Common myeloid progenitor, CD34-positive (primary cell): ENCODE measurements around the gene PLIN4.

ENCODE experiments used
- CTCF ChIA-PET: fragments of 350-600 bp; sonication (Branson Sonifier 250); formaldehyde crosslinking; loops from one replicate; lab custom pipeline; 2021; ENCODE audit warnings: antibody characterized with exemption; lab: Charles Lee
- POLR2A ChIA-PET: fragments of 350-600 bp; sonication (Branson Sonifier 250); formaldehyde crosslinking; loops from one replicate; lab custom pipeline; 2021; ENCODE audit warnings: antibody characterized with exemption; lab: Charles Lee
- DNase-seq, 3 donors: peaks; one replicate each; pipeline versions ENCODE4 v3.0.0 to v3.0.0-alpha.2; 2013
- H3K27ac ChIP-seq, 2 experiments: 1 replicate in 1 of 2; 2 replicates in 1 of 2; pipeline ENCODE4 v1.7.0; 2013; ENCODE audit warnings: inconsistent platforms in 2 of 2, low read length in 2 of 2, mild to moderate bottlenecking in 2 of 2, low read depth in 1 of 2, moderate library complexity in 1 of 2; ENCODE audit not compliant: severe bottlenecking in 2 of 2, insufficient read depth in 1 of 2, poor library complexity in 1 of 2
- H3K27me3 ChIP-seq, 5 experiments: replicated peaks in 2 of 5; 1 replicate in 3 of 5; 2 replicates in 2 of 5; pipeline versions ENCODE4 v1.6.1 to v1.7.0; 2013; ENCODE audit warnings: low read length in 4 of 5, mild to moderate bottlenecking in 2 of 5, moderate library complexity in 2 of 5, inconsistent platforms in 1 of 5; ENCODE audit not compliant: insufficient read depth in 5 of 5, control insufficient read depth in 4 of 5
- H3K36me3 ChIP-seq, 4 experiments: 1 replicate in 2 of 4; 2 replicates in 2 of 4; pipeline versions ENCODE4 v1.6.1 to v1.7.0; 2013; ENCODE audit warnings: low read length in 3 of 4, control low read depth in 1 of 4, mild to moderate bottlenecking in 1 of 4; ENCODE audit not compliant: control insufficient read depth in 4 of 4, insufficient read depth in 4 of 4
- H3K4me1 ChIP-seq, 4 experiments: 1 replicate in 3 of 4; 2 replicates in 1 of 4; pipeline versions ENCODE4 v1.6.1 to v1.7.1; 2013; ENCODE audit warnings: low read length in 3 of 4, mild to moderate bottlenecking in 3 of 4, control low read depth in 1 of 4, inconsistent platforms in 1 of 4, moderate library complexity in 1 of 4; ENCODE audit not compliant: control insufficient read depth in 4 of 4, insufficient read depth in 4 of 4; ENCODE audit errors: control extremely low read depth in 1 of 4
- H3K4me3 ChIP-seq, 7 experiments: 1 replicate in 4 of 7; 2 replicates in 3 of 7; pipeline versions ENCODE4 v1.5.1 to v1.7.0; 2013; ENCODE audit warnings: mild to moderate bottlenecking in 7 of 7, low read length in 6 of 7, moderate library complexity in 6 of 7, inconsistent platforms in 2 of 7, low read depth in 2 of 7, control low read depth in 1 of 7; ENCODE audit not compliant: insufficient read depth in 4 of 7, control insufficient read depth in 1 of 7; ENCODE audit errors: extremely low read depth in 1 of 7
- H3K9me3 ChIP-seq, 5 experiments: 1 replicate in 4 of 5; 2 replicates in 1 of 5; pipeline versions ENCODE4 v1.6.1 to v1.7.1; 2013; ENCODE audit warnings: low read length in 4 of 5, mild to moderate bottlenecking in 2 of 5, inconsistent platforms in 1 of 5, low read depth in 1 of 5, moderate library complexity in 1 of 5; ENCODE audit not compliant: control insufficient read depth in 4 of 5, insufficient read depth in 2 of 5; ENCODE audit errors: control extremely low read depth in 1 of 5
- WGBS: methylation state at CpG from one replicate; pipeline ENCODE4 v1.1.5; 2013; ENCODE audit not compliant: insufficient coverage; 5-methylcytosine and 5-hydroxymethylcytosine counted together

PLIN4 gene

DNA sequence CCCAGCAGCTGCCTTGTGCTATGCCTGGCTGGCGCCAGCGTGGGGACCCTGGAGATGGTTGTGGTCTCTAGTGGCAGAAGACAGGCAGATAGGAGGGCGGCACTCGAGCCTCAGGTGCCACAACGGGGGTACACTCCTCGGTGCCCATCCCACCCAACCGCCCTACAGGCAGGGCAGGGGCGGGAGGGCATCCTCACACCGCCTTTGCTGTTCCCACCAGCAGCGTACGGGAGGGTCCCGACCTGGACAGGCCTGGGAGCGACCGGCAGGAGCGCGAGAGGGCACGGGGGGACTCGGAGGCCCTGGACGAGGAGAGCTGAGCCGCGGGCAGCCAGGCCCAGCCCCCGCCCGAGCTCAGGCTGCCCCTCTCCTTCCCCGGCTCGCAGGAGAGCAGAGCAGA, 16.6 kb downstream of the PLIN4 start:
- Histone ChIP-seq H3K4me3 (no peak overlapping the region), H3K4me1 (peaks cover 0 to 7% (median 4%) of the 10 kb centered on the region in 4 experiments), H3K36me3 (peaks cover 0 to 70% (median 46%) of the 10 kb centered on the region in 4 experiments), H3K27me3 (no peaks in the 10 kb centered on the region), H3K27ac (no peak overlapping the region), H3K9me3 (no peaks in the 10 kb centered on the region)
- ChIA-PET CTCF (interaction anchor here (1.3 kb wide), 1 partner anchor 24 kb away, joined by 3 read pairs; no protein-coding TSS in a partner anchor), POLR2A (no interaction called here)
- WGBS, result 97% methylated on average over 18 of the region's 25 CpGs
- DNase-seq, result no peak

DNA sequence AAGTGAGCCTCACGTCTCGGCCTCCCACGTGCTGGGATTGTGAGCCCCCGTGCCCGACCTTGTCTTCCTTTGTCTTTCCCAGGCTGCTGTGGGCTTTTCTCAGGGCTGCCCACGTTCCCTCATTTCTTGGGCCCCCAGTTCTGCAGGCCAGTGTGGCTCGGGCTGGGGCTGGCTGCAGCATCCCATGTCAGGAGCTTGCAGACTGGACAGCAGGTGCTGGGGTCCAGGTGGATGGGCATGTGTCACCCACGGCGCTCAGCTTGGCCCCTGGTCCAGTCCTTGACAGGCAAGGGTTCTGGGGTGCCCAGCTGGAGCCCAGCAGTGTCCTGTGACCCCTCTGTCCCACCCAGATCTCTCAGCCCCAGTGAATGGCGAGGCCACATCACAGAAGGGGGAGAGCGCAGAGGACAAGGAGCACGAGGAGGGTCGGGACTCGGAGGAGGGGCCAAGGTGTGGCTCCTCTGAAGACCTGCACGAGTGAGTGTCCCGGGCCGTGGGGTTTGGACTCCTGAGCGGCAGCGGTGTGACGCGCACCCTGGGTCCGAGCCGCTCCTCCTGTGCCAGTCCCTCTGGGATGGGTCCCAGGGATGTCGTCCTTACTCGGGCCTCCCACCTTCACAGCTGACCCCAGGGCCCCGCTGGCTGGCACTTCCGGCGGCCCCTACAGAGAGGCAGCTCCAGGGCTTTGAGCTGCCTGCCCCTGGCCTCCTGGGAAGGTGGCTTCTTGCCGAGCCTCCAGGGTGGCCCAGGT, 17.3 kb downstream of the PLIN4 start:
- no peak for DNase-seq
- Histone ChIP-seq H3K9me3 (no peaks in the 10 kb centered on the region), H3K4me1 (peaks cover 0 to under 1% (median 0%) of the 10 kb centered on the region in 4 experiments), H3K27ac (no peak overlapping the region), H3K27me3 (no peaks in the 10 kb centered on the region), H3K4me3 (no peak overlapping the region), H3K36me3 (peaks cover 0 to 77% (median 50%) of the 10 kb centered on the region in 4 experiments)
- POLR2A ChIA-PET, result no interaction called here
- CTCF ChIA-PET, result no interaction called here
- WGBS, result 94% methylated on average over 29 of the region's 29 CpGs

DNA sequence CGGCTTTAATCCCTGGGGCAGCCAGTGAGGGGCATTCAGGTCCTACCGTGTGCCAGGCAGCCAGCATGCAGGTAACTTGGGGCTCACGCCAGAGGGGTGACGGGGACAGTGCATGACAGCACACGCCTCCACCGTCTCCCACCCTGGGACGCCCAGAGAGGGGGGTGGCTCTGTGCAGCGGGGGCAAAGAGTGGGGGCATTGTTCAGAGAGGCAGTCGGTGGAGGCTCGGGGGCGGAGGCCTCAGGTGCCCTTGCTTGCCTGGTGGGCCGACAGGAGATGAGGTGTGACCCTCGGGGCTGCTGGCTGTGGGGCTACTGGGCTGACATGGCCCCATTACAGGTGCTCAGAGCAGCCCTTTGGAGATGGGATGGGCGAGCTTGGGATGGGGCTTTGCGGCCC, 18.4 kb downstream of the PLIN4 start:
- DNase-seq, result no peak
- H3K9me3 ChIP-seq, result no peaks in the 10 kb centered on the region
- no peaks in the 10 kb centered on the region for H3K27me3 ChIP-seq
- no peak overlapping the region for H3K4me3 ChIP-seq
- H3K27ac ChIP-seq, result no peak overlapping the region
- ChIA-PET POLR2A (no interaction called here), CTCF (interaction anchor here (1.1 kb wide), 1 partner anchor 25 kb away, joined by 4 read pairs; no protein-coding TSS in a partner anchor)
- H3K36me3 ChIP-seq, result peaks cover 0 to 76% (median 51%) of the 10 kb centered on the region in 4 experiments
- H3K4me1 ChIP-seq, result no peaks in the 10 kb centered on the region
- 98% methylated on average over 12 of the region's 15 CpGs for WGBS

DNA sequence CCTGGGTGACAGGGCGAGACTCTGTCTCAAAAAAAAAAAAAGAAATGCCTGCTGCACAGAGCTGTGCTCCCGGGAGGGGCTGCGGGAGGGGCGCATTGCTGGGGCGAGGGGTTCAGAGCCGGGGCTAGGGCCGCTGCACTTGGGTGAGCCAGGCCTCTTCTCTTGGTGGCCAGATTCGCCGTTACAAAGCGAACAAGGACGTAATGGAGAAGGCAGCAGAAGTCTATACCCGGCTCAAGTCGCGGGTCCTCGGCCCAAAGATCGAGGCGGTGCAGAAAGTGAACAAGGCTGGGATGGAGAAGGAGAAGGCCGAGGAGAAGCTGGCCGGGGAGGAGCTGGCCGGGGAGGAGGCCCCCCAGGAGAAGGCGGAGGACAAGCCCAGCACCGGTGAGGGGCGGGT, 19.0 kb downstream of the PLIN4 start:
- 93% methylated on average over 19 of the region's 23 CpGs for WGBS
- no peaks in the 10 kb centered on the region for H3K4me1 ChIP-seq
- POLR2A ChIA-PET, result no interaction called here
- H3K27ac ChIP-seq, result no peak overlapping the region
- no peak for DNase-seq
- peaks cover 0 to 76% (median 52%) of the 10 kb centered on the region in 4 experiments for H3K36me3 ChIP-seq
- CTCF ChIA-PET, result interaction anchor here (1.1 kb wide), 1 partner anchor 26 kb away, joined by 4 read pairs; no protein-coding TSS in a partner anchor
- no peaks in the 10 kb centered on the region for H3K27me3 ChIP-seq
- H3K9me3 ChIP-seq, result no peaks in the 10 kb centered on the region
- H3K4me3 ChIP-seq, result no peak overlapping the region

DNA sequence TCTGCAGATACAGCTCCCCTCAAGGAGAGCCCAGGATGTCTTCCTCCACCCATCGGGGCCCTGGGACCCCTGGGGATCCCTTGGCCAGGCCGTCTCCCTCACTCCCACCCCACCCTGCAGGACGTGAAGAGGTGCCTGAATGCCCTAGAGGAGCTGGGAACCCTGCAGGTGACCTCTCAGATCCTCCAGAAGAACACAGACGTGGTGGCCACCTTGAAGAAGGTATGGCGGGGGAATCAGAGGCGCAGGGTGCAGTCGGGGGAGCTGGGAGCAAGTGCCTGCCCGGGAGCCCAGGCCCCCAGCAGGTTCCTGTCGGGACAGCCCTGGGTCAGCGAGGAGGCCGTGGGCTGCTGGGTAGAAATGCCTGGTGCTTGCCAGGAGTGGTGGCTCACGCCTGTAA, 19.6 kb downstream of the PLIN4 start:
- 91% methylated on average over 11 of the region's 12 CpGs for WGBS
- CTCF ChIA-PET, result no interaction called here
- peaks cover 0 to 81% (median 54%) of the 10 kb centered on the region in 4 experiments for H3K36me3 ChIP-seq

DNA sequence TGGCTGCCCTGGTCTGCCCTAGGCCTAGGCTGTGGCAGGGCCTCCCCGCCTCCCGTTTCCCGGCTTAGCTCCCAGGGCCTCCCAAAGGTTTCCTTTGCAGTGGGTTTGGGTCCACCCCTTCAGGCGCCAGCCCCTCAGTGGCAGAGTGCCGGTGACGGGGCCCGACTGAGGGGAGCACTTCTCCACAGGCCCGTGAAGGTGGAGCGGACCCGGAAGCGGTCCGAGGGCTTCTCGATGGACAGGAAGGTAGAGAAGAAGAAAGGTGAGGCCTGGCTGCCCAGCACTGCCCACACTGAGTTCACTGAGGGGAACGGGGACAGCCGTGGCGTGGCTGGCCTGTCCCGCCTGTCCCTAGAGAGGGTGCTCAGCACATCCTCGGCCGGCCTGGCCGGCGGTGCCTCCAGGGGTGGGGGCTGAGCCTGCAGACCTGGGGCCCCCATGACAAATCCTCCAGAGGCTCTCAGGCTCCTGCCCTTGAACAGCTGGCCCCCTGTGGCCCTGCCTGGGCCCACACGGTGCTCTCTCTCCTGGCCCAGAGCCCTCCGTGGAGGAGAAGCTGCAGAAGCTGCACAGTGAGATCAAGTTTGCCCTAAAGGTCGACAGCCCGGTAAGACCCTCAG, 20.4 kb downstream of the PLIN4 start:
- H3K4me3 ChIP-seq, result no peak overlapping the region
- 98% methylated on average over 18 of the region's 25 CpGs for WGBS

More for the DNA sequence above, 19.6 kb downstream of the PLIN4 start:
- Histone ChIP-seq H3K4me1 (no peaks in the 10 kb centered on the region), H3K27ac (no peak overlapping the region), H3K4me3 (no peak overlapping the region), H3K27me3 (no peaks in the 10 kb centered on the region), H3K9me3 (no peaks in the 10 kb centered on the region)
- DNase-seq, result no peak
- POLR2A ChIA-PET, result no interaction called here

DNA sequence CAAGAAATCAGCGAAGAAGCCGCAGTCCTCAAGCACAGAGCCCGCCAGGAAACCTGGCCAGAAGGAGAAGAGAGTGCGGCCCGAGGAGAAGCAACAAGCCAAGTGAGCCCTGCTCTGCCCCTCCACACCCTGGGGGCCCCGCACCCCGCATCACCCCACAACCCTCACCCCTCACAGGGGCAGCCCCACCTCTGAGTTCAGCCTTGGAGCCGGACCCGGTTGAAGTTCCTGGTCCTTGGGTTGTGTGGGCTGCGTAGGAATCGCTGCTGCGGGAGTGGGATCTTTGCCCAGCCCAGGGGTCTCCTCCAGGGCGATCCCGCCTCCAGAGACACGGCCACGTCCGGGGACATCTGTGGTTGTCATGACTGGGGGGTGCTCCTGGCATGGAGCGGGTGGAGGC, 22.0 kb downstream of the PLIN4 start:
- Histone ChIP-seq H3K4me1 (no peaks in the 10 kb centered on the region), H3K4me3 (no peak overlapping the region), H3K27ac (no peak overlapping the region), H3K27me3 (no peaks in the 10 kb centered on the region), H3K36me3 (peaks cover 5 to 81% (median 52%) of the 10 kb centered on the region in 4 experiments), H3K9me3 (no peaks in the 10 kb centered on the region)
- ChIA-PET CTCF (no interaction called here), POLR2A (no interaction called here)
- WGBS, result 100% methylated on average over 7 of the region's 18 CpGs
- DNase-seq, result no peak

More for the DNA sequence above, 20.4 kb downstream of the PLIN4 start:
- no peak overlapping the region for H3K27ac ChIP-seq
- no peaks in the 10 kb centered on the region for H3K9me3 ChIP-seq
- DNase-seq, result no peak
- POLR2A ChIA-PET, result no interaction called here
- no peaks in the 10 kb centered on the region for H3K27me3 ChIP-seq
- CTCF ChIA-PET, result interaction anchor here (0.5 kb wide), 1 partner anchor 27 kb away, joined by 3 read pairs; no protein-coding TSS in a partner anchor
- H3K4me1 ChIP-seq, result no peaks in the 10 kb centered on the region
- peaks cover 0 to 80% (median 57%) of the 10 kb centered on the region in 4 experiments for H3K36me3 ChIP-seq
